Measurements from ENCODE around the gene BACH2. TPM values are rescaled to one million over a fixed set of nuclear protein-coding genes. Genes with fewer than 3 reads are reported as not detected.

The BACH2 gene
- total RNA-seq, 1 experiment from 2014 or later, result 3.3 TPM

GRCh38 chr6:90113389-90113788 is 183.3 kb downstream of the BACH2 start:
- H3K79me2 ChIP-seq (ENCODE audit: insufficient read depth, low read length), result no peaks in the 10 kb centered on the region
- no peaks in the 10 kb centered on the region for H3K9me3 ChIP-seq (ENCODE audit: control insufficient read depth in 1 of 2, insufficient read depth in 1 of 2, low read depth in 1 of 2, low read length in 2 of 2)
- H3K27ac ChIP-seq (ENCODE audit: low read depth, low read length), result no peak overlapping the region
- H3K27me3 ChIP-seq (ENCODE audit: insufficient read depth, low read length), result no peaks in the 10 kb centered on the region
- H3K9ac ChIP-seq (ENCODE audit: low read length), result no peak overlapping the region
- no peak overlapping the region for H3K4me3 ChIP-seq (replicated peaks in 1 of 2; ENCODE audit: low read depth in 1 of 2, low read length in 2 of 2)
- ATAC-seq (no peak), DNase-seq (ENCODE audit: low read depth, low spot score) (no peak)
- ChIA-PET RAD21 (ENCODE audit: low non-redundant PET in 1 of 2, low total read pairs in 2 of 2, uncharacterized antibody in 2 of 2, unreplicated experiment in 2 of 2) (no interaction called here), POLR2A (no interaction called here), CTCF (no interaction called here)
- H4K20me1 ChIP-seq (ENCODE audit: insufficient read depth), result no peaks in the 10 kb centered on the region
- H3K4me1 ChIP-seq (ENCODE audit: control insufficient read depth in 1 of 2, insufficient read depth in 2 of 2, low read length in 2 of 2), result no peaks in the 10 kb centered on the region
- H3K4me2 ChIP-seq (ENCODE audit: low read length), result no peak overlapping the region
- no peak overlapping the region for H2AFZ ChIP-seq (ENCODE audit: low read depth, low read length, poor library complexity, severe bottlenecking)
- no TSS peak for BruUV-seq (replicated peaks)
- H3K36me3 ChIP-seq (ENCODE audit: control insufficient read depth in 1 of 2, insufficient read depth in 2 of 2, low read length in 2 of 2), result no peaks in the 10 kb centered on the region
- no peak for TF ChIP-seq SRF (IDR thresholded peaks at IDR 0.05; ENCODE audit: low read depth)
- no peak for TF ChIP-seq RAD21 (IDR thresholded peaks at IDR 0.05; ENCODE audit: low read depth)
- no peak for TF ChIP-seq CTCF (IDR thresholded peaks at IDR 0.05 in 2 of 3, conservative IDR thresholded peaks at IDR 0.05 in 1 of 3; ENCODE audit: borderline replicate concordance in 1 of 3, insufficient read depth in 1 of 3, low read depth in 2 of 3, low read length in 2 of 3)
- no peak for TF ChIP-seq JUND (IDR thresholded peaks at IDR 0.05)
- no peak for TF ChIP-seq POLR2AphosphoS5 (IDR thresholded peaks at IDR 0.05; ENCODE audit: low read depth, low read length)
- TF ChIP-seq EZH2 (IDR thresholded peaks at IDR 0.05), result no peak
- TF ChIP-seq ZFX (IDR thresholded peaks at IDR 0.05), result no peak
- TF ChIP-seq CBX3 (IDR thresholded peaks at IDR 0.05; ENCODE audit: low read depth), result no peak
- TF ChIP-seq SIN3A (IDR thresholded peaks at IDR 0.05; ENCODE audit: low read depth), result no peak
- no peak for TF ChIP-seq ATF3 (IDR thresholded peaks at IDR 0.05)
- no peaks in the 10 kb centered on the region for H3K9me2 ChIP-seq (ENCODE audit: insufficient read depth)
- intact Hi-C loops (cut with micrococcal nuclease), result no loop called here

- no peaks in the 10 kb centered on the region for H3K79me2 ChIP-seq (ENCODE audit: insufficient read depth, low read length)
- TF ChIP-seq TCF7L2 (IDR thresholded peaks at IDR 0.05; ENCODE audit: borderline replicate concordance, extremely low read depth, insufficient read depth, insufficient read length), result no peak
- TF ChIP-seq SP1 (IDR thresholded peaks at IDR 0.05; ENCODE audit: low read depth), result no peak
- TF ChIP-seq FOSL1 (IDR thresholded peaks at IDR 0.05; ENCODE audit: low read depth), result no peak
- no peak for TF ChIP-seq REST (IDR thresholded peaks at IDR 0.05; ENCODE audit: low read depth)
- no peak for TF ChIP-seq RAD21 (IDR thresholded peaks at IDR 0.05; ENCODE audit: low read depth)
- TF ChIP-seq EZH2phosphoT487 (IDR thresholded peaks at IDR 0.05; ENCODE audit: borderline replicate concordance), result no peak
- H3K4me3 ChIP-seq (replicated peaks in 1 of 2; ENCODE audit: low read depth in 1 of 2, low read length in 2 of 2), result no peak overlapping the region
- intact Hi-C loops (cut with micrococcal nuclease), result no loop called here
- ChIA-PET RAD21 (ENCODE audit: low non-redundant PET in 1 of 2, low total read pairs in 2 of 2, uncharacterized antibody in 2 of 2, unreplicated experiment in 2 of 2) (no interaction called here), CTCF (no interaction called here), POLR2A (no interaction called here)
- no peak overlapping the region for H3K4me2 ChIP-seq (ENCODE audit: low read length)
- DNase-seq (ENCODE audit: low read depth, low spot score) (no peak), ATAC-seq (no peak)
- H2AFZ ChIP-seq (ENCODE audit: low read depth, low read length, poor library complexity, severe bottlenecking), result no peak overlapping the region
- no peaks in the 10 kb centered on the region for H3K27me3 ChIP-seq (ENCODE audit: insufficient read depth, low read length)
- BruUV-seq (replicated peaks), result no TSS peak
- H3K9me3 ChIP-seq (ENCODE audit: control insufficient read depth in 1 of 2, insufficient read depth in 1 of 2, low read depth in 1 of 2, low read length in 2 of 2), result no peaks in the 10 kb centered on the region
- H3K4me1 ChIP-seq (ENCODE audit: control insufficient read depth in 1 of 2, insufficient read depth in 2 of 2, low read length in 2 of 2), result no peaks in the 10 kb centered on the region
- no peak overlapping the region for H3K27ac ChIP-seq (ENCODE audit: low read depth, low read length)
- no peak overlapping the region for H3K9ac ChIP-seq (ENCODE audit: low read length)
- H4K20me1 ChIP-seq (ENCODE audit: insufficient read depth), result no peaks in the 10 kb centered on the region
- no peaks in the 10 kb centered on the region for H3K9me2 ChIP-seq (ENCODE audit: insufficient read depth)
- no peaks in the 10 kb centered on the region for H3K36me3 ChIP-seq (ENCODE audit: control insufficient read depth in 1 of 2, insufficient read depth in 2 of 2, low read length in 2 of 2)
Measured at GRCh38 chr6:90111387-90111786, 185.3 kb downstream of the BACH2 start.

Measured in HCT116 (cell line).